PFSK-1 (cell line): Measurements from ENCODE around the gene CNEP1R1.

Source experiments
- FOXP2 ChIP-seq: optimal IDR thresholded peaks from 2 replicates; pipeline ENCODE3; 2011; ENCODE audit warnings: borderline replicate concordance, control low read depth, inconsistent platforms; ENCODE audit not compliant: insufficient read depth; ENCODE audit errors: extremely low read length, extremely low read depth
- POLR2AphosphoS5 ChIP-seq: IDR thresholded peaks from 2 replicates; pipeline ENCODE4 v1.6.1; 2012; ENCODE audit warnings: low read depth, mild to moderate bottlenecking, control low read depth, low read length, moderate library complexity
- SIN3A ChIP-seq: IDR thresholded peaks from 2 replicates; pipeline ENCODE4 v1.6.1; 2012; ENCODE audit warnings: mild to moderate bottlenecking, low read length, moderate library complexity, borderline replicate concordance; ENCODE audit not compliant: insufficient read depth
- TAF1 ChIP-seq: IDR thresholded peaks from 2 replicates; pipeline ENCODE4 v1.6.1; 2012; ENCODE audit warnings: low read length, control low read depth, borderline replicate concordance; ENCODE audit not compliant: insufficient read depth
- TF ChIP-seq, protein P1 (sequence below), 2 experiments: IDR thresholded peaks; 2 replicates each; pipeline versions ENCODE4 v1.6.1 to v1.8.0; 2011 to 2012; ENCODE audit warnings: low read depth in 2 of 2, low read length in 2 of 2, control low read depth in 1 of 2, inconsistent platforms in 1 of 2, mild to moderate bottlenecking in 1 of 2, moderate library complexity in 1 of 2; ENCODE audit not compliant: insufficient read depth in 1 of 2

Gene CNEP1R1

DNA sequence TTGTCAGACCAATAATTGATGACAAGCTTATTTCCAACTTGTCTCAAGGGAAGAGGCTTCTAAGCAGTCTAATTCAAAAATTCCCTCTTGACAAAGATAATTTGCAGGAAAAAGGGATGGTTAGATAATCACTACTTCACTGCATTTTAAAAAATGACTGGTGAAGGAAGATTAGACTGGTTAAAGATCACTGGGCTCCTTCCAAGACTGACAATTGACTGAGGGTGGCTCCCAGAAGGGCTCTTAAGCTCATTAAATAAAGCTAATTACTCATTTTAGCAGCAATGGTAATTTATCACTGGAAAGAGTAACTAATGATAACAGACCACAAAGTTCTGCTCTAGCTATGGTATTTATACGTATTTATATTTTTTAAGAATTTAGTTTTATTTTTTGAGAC lies 36.3 kb downstream of the CNEP1R1 start:
- no peak for TF ChIP-seq FOXP2
- TF ChIP-seq, protein P1, sequence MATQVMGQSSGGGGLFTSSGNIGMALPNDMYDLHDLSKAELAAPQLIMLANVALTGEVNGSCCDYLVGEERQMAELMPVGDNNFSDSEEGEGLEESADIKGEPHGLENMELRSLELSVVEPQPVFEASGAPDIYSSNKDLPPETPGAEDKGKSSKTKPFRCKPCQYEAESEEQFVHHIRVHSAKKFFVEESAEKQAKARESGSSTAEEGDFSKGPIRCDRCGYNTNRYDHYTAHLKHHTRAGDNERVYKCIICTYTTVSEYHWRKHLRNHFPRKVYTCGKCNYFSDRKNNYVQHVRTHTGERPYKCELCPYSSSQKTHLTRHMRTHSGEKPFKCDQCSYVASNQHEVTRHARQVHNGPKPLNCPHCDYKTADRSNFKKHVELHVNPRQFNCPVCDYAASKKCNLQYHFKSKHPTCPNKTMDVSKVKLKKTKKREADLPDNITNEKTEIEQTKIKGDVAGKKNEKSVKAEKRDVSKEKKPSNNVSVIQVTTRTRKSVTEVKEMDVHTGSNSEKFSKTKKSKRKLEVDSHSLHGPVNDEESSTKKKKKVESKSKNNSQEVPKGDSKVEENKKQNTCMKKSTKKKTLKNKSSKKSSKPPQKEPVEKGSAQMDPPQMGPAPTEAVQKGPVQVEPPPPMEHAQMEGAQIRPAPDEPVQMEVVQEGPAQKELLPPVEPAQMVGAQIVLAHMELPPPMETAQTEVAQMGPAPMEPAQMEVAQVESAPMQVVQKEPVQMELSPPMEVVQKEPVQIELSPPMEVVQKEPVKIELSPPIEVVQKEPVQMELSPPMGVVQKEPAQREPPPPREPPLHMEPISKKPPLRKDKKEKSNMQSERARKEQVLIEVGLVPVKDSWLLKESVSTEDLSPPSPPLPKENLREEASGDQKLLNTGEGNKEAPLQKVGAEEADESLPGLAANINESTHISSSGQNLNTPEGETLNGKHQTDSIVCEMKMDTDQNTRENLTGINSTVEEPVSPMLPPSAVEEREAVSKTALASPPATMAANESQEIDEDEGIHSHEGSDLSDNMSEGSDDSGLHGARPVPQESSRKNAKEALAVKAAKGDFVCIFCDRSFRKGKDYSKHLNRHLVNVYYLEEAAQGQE (IDR thresholded peaks at IDR 0.05; ENCODE audit: insufficient read depth in 1 of 2, low read depth in 2 of 2, low read length in 2 of 2), result no peak
- no peak for TF ChIP-seq TAF1
- no peak for TF ChIP-seq POLR2AphosphoS5
- TF ChIP-seq SIN3A, result no peak

DNA sequence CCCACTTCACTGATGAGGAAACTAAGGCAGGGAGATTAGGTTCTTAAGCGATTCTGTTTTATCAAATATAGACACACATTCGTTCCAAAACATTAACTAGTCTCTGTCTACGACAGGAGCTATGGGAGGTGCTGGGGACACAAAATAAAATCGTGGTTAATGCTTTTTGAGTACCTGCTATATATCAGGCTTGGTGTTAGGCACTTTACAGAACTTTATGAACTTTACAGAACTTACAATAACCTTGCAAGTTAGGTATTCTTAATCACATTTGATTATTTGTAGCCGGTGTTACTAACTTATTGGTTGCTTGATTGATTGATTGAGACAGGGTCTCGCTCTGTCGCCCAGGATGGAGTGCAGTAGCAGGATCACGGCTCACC lies 40.2 kb downstream of the CNEP1R1 start:
- TF ChIP-seq, protein P1 (IDR thresholded peaks at IDR 0.05; ENCODE audit: insufficient read depth in 1 of 2, low read depth in 2 of 2, low read length in 2 of 2), result no peak
- no peak for TF ChIP-seq POLR2AphosphoS5
- TF ChIP-seq FOXP2, result no peak
- TF ChIP-seq TAF1, result no peak
- no peak for TF ChIP-seq SIN3A

DNA sequence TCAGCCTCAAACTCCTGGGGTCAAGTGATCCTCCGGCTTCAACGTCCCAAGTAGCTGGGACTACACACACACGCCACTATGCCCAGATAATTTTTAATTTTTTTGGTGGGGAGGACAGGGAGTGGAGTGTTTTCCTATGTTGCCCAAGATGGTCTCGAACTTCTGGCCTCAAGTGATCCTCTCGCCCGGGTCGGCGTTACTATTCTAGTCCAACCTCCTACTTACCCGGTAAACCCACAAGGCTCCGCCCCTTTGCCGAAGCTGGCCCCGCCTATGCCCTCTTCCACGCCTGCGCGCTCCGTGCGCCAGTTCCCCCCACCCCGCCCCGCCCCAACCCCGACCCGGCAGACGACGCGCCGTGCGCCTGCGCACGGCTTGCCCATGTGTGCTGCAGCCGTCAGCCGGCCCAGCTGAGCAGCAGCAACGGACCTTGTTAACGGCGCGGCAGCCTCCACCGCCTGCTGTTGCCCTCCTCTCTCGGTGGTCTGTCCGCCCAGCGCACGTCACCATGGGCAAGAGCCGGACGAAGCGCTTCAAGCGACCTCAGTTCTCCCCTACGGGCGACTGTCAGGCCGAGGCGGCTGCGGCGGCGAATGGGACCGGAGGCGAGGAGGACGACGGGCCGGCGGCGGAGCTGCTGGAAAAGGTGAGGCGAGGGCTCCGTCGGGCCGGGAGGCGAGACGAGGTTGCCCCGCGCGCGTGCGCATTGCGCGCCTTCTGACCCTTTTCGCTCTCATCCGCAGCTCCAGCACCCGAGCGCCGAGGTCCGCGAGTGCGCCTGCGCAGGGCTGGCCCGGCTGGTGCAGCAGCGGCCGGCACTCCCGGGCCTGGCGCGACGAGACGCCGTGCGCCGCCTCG lies 40.8 kb downstream of the CNEP1R1 start, which contains the start of gene HEATR3:
Gene HEATR3, plus strand, starts transcription at position 347 of the 858 bp plus-strand sequence. Its CDS starts 162 bp downstream, at position 509.
- peak; percentile 38 for TF ChIP-seq FOXP2
- peak; percentile 65; the same call in 1 of the 2 replicates for TF ChIP-seq TAF1
- TF ChIP-seq, protein P1 (IDR thresholded peaks at IDR 0.05; ENCODE audit: insufficient read depth in 1 of 2, low read depth in 2 of 2, low read length in 2 of 2), result no peak
- peak; percentile 70; the same call in 1 of the 2 replicates for TF ChIP-seq SIN3A
- TF ChIP-seq POLR2AphosphoS5, result peak; percentile 78

DNA sequence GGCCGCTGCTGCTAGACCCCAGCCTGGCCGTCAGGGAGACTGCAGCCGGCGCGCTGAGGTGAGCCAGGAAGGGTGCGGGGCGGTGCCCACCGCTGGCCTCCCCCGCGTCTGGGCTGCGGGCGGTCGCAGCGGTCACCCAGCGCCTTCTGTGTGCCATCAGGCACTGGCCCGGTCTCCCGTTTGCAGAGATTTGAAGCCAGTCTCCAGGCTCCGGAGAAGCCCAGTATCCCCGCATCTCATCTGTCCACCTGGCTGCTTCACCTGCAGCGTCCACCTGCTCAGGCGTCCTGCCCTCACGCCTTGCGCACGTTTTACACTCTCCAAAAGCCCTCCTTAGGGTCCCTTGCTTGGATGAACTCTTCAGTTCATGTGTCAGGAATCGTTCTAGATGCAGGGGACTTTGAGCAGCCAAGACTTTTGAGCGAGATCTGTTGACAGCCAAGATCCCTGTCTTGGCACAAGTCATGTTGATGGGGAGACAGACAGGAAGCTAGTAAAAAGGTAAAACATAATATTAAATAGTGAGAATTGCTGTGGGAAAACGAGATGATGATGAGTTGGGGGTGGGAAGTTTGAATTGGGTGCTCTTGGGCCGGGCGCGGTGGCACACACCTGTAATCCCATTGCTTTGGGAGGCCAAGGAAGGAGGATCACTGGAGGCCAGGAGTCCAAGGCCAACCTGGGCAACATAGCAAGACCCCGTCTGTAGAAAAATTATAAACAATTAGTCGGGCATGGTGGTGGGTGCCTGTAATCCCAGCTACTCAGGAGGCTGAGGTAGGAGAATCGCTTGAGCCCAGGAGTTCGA lies 41.7 kb downstream of the CNEP1R1 start:
- no peak for TF ChIP-seq SIN3A
- TF ChIP-seq, protein P1 (IDR thresholded peaks at IDR 0.05; ENCODE audit: insufficient read depth in 1 of 2, low read depth in 2 of 2, low read length in 2 of 2), result no peak
- TF ChIP-seq TAF1, result no peak
- TF ChIP-seq POLR2AphosphoS5, result no peak
- TF ChIP-seq FOXP2, result no peak
